Measurements from ENCODE around the gene PRTG.

- TF ChIP-seq FOXA1 (IDR thresholded peaks at IDR 0.05) (no peak), FOXK2 (IDR thresholded peaks at IDR 0.05) (no peak), ELF4 (IDR thresholded peaks at IDR 0.05) (no peak), CTBP1 (IDR thresholded peaks at IDR 0.05; ENCODE audit: borderline replicate concordance) (no peak), BHLHE40 (IDR thresholded peaks at IDR 0.05; ENCODE audit: borderline replicate concordance) (no peak), ZNF384 (IDR thresholded peaks at IDR 0.05) (no peak), PKNOX1 (IDR thresholded peaks at IDR 0.05) (no peak), SP1 (IDR thresholded peaks at IDR 0.05) (no peak), LEF1 (IDR thresholded peaks at IDR 0.05; ENCODE audit: borderline replicate concordance) (no peak), HDGF (IDR thresholded peaks at IDR 0.05; ENCODE audit: borderline replicate concordance) (no peak), NFRKB (IDR thresholded peaks at IDR 0.05) (no peak), ARNT (IDR thresholded peaks at IDR 0.05) (no peak), SUZ12 (IDR thresholded peaks at IDR 0.05) (no peak)
Measured at GRCh38 chr15:55637086-55637485, 105.9 kb downstream of the PRTG start.

Data from HEK293T (cell line).